DMS 273 (cell line): ENCODE measurements around the gene RAX2.
"Not testable (repeated sequence)": the region's sequence is repeated elsewhere in the genome, so short reads cannot be mapped to it uniquely, and the experiment has no call there.

Experiments
- DNase-seq: peaks from one replicate; lab custom pipeline; 2025; ENCODE audit not compliant: unreplicated experiment; lab: John Stamatoyannopoulos, UW

The RAX2 gene

GRCh38 chr19:3761382-3762129, 10.5 kb downstream of the RAX2 start, which contains the start of gene APBA3:
Gene APBA3 (minus strand): TSS chr19:3761692. CDS start chr19:3760264, 1,428 bp downstream.
- peak; percentile 97 for DNase-seq

GRCh38 chr19:3760871-3761361, 11.1 kb downstream of the RAX2 start:
- DNase-seq: no peak

GRCh38 chr19:3759482-3760254, 12.4 kb downstream of the RAX2 start:
- DNase-seq: no peak

GRCh38 chr19:3758297-3758696, 13.7 kb downstream of the RAX2 start:
- not testable (repeated sequence) for DNase-seq

GRCh38 chr19:3757705-3758104, 14.3 kb downstream of the RAX2 start:
- not testable (repeated sequence) for DNase-seq

GRCh38 chr19:3753631-3754410, 18.2 kb downstream of the RAX2 start:
- DNase-seq: no peak

GRCh38 chr19:3752492-3752891, 19.5 kb downstream of the RAX2 start:
- no peak for DNase-seq

- DNase-seq: no peak
Observed at GRCh38 chr19:3751236-3751635, 20.8 kb downstream of the RAX2 start.

- no peak for DNase-seq
Observed at GRCh38 chr19:3750211-3750610, 21.8 kb downstream of the RAX2 start.

GRCh38 chr19:3748965-3749364, 23.1 kb downstream of the RAX2 start:
- no peak for DNase-seq

- DNase-seq: no peak
Observed at GRCh38 chr19:3746371-3747056, 25.5 kb downstream of the RAX2 start.

GRCh38 chr19:3745363-3746045, 26.5 kb downstream of the RAX2 start:
- no peak for DNase-seq

- DNase-seq: peak; percentile 69
Observed at GRCh38 chr19:3743486-3743885, 28.5 kb downstream of the RAX2 start.

- no peak for DNase-seq
Observed at GRCh38 chr19:3740431-3740830, 31.6 kb downstream of the RAX2 start.

- no peak for DNase-seq
Observed at GRCh38 chr19:3738477-3739220, 33.4 kb downstream of the RAX2 start.

- DNase-seq: no peak
Observed at GRCh38 chr19:3737487-3738205, 34.4 kb downstream of the RAX2 start.

- no peak for DNase-seq
Observed at GRCh38 chr19:3736106-3736724, 35.8 kb downstream of the RAX2 start.

- no peak for DNase-seq
Observed at GRCh38 chr19:3734310-3734600, 37.8 kb downstream of the RAX2 start.
